SK-N-SH (cell line): ENCODE data around the gene PTBP2. TPM values are rescaled to one million over a fixed set of nuclear protein-coding genes. Genes with fewer than 3 reads are reported as not detected.

ENCODE experiments used
- CTCF ChIA-PET: fragments of 300-600, 350-600 bp; formaldehyde crosslinking; extraction: SDS; loops from one replicate; lab custom pipeline; 2021; lab: Yijun Ruan, JAX
- POLR2A ChIA-PET: fragments of 350-600 bp; sonication (Branson Sonifier 250); formaldehyde crosslinking; extraction: SDS; loops from one replicate; lab custom pipeline; 2020; ENCODE audit warnings: antibody characterized with exemption, inconsistent platforms; lab: Yijun Ruan, JAX
- DNase-seq: peaks from one replicate; pipeline ENCODE4 v3.0.0; 2012
- H2AFZ ChIP-seq: fragments of 200-600 bp; sonication (generic); 2 replicates; pipeline ENCODE4 v1.8.1; 2016; ENCODE audit warnings: antibody characterized with exemption, mild to moderate bottlenecking, low read depth
- H3F3A ChIP-seq: fragments of 200-600 bp; sonication (generic); replicated peaks from 2 replicates; pipeline ENCODE3; 2016; ENCODE audit warnings: antibody characterized with exemption, mild to moderate bottlenecking; ENCODE audit not compliant: insufficient read depth
- H3K27ac ChIP-seq, 2 experiments: fragments of 200-500 bp in 1 of 2; fragments of 200-600 bp in 1 of 2; sonication (Bioruptor generic) in 1 of 2; sonication (generic), shearing (Covaris generic) in 1 of 2; 2 replicates each; pipeline versions ENCODE4 v1.5.1 to v1.6.1; 2014 to 2016; ENCODE audit warnings: low read depth in 2 of 2, inconsistent platforms in 1 of 2, low read length in 1 of 2, mild to moderate bottlenecking in 1 of 2, mixed read lengths in 1 of 2
- H3K27me3 ChIP-seq: fragments of 200-600 bp; sonication (generic), shearing (Covaris generic); 2 replicates; pipeline ENCODE4 v1.6.1; 2016; ENCODE audit warnings: mixed run types; ENCODE audit not compliant: insufficient read depth
- H3K36me3 ChIP-seq, 2 experiments: fragments of 200-500 bp in 1 of 2; fragments of 200-600 bp in 1 of 2; sonication (Bioruptor generic) in 1 of 2; sonication (generic) in 1 of 2; replicated peaks in 1 of 2; 2 replicates each; pipeline versions ENCODE3 to v1.5.1; 2014 to 2016; ENCODE audit warnings: low read length in 1 of 2, mild to moderate bottlenecking in 1 of 2; ENCODE audit not compliant: insufficient read depth in 2 of 2, control insufficient read depth in 1 of 2
- H3K4me1 ChIP-seq, 2 experiments: fragments of 200-500 bp in 1 of 2; fragments of 200-600 bp in 1 of 2; sonication (Bioruptor generic) in 1 of 2; sonication (generic), shearing (Covaris generic) in 1 of 2; 2 replicates each; pipeline versions ENCODE4 v1.5.1 to v1.6.1; 2014 to 2016; ENCODE audit warnings: low read depth in 1 of 2, low read length in 1 of 2, mixed run types in 1 of 2; ENCODE audit not compliant: insufficient read depth in 2 of 2, control insufficient read depth in 1 of 2
- H3K4me2 ChIP-seq: fragments of 200-600 bp; sonication (generic), shearing (Covaris generic); 2 replicates; pipeline ENCODE4 v1.6.1; 2017; ENCODE audit warnings: mixed run types
- H3K4me3 ChIP-seq, 2 experiments: fragments of 200-500 bp in 1 of 2; fragments of 200-600 bp in 1 of 2; sonication (Bioruptor generic) in 1 of 2; sonication (generic), shearing (Covaris generic) in 1 of 2; 2 replicates each; pipeline versions ENCODE4 v1.5.1 to v1.8.1; 2014 to 2016; ENCODE audit warnings: low read depth in 2 of 2, inconsistent platforms in 1 of 2, low read length in 1 of 2, mild to moderate bottlenecking in 1 of 2, mixed read lengths in 1 of 2, moderate library complexity in 1 of 2
- H3K79me2 ChIP-seq: fragments of 200-600 bp; sonication (generic); 2 replicates; pipeline ENCODE4 v1.8.1; 2017; ENCODE audit warnings: mild to moderate bottlenecking; ENCODE audit not compliant: insufficient read depth
- H3K9ac ChIP-seq: fragments of 200-600 bp; sonication (generic); 2 replicates; pipeline ENCODE4 v1.6.1; 2017; ENCODE audit warnings: mixed run types
- H3K9me2 ChIP-seq: fragments of 200-600 bp; sonication (generic); 2 replicates; pipeline ENCODE4 v1.6.1; 2017; ENCODE audit warnings: mixed run types
- H3K9me3 ChIP-seq: fragments of 200-600 bp; sonication (generic); 2 replicates; pipeline ENCODE4 v1.6.1; 2017; ENCODE audit warnings: mixed run types, mild to moderate bottlenecking, moderate library complexity
- H4K20me1 ChIP-seq: fragments of 200-600 bp; sonication (generic); 2 replicates; pipeline ENCODE4 v1.6.1; 2017; ENCODE audit warnings: mild to moderate bottlenecking, mixed run types; ENCODE audit not compliant: insufficient read depth
- CHD2 ChIP-seq: fragments of 150-350 bp; IDR thresholded peaks from 2 replicates; pipeline ENCODE4 v1.6.1; 2018; ENCODE audit warnings: low read length; ENCODE audit not compliant: partially characterized antibody
- CTCF ChIP-seq: fragments of 200-600 bp; sonication (generic); IDR thresholded peaks from 2 replicates; pipeline ENCODE4 v1.6.1; 2017; ENCODE audit warnings: antibody characterized with exemption, mild to moderate bottlenecking, moderate library complexity
- EP300 ChIP-seq, 2 experiments: IDR thresholded peaks; 2 replicates each; pipeline versions ENCODE4 v1.4.0 to v1.6.1; 2012; ENCODE audit warnings: borderline replicate concordance in 1 of 2, low read depth in 1 of 2, low read length in 1 of 2
- EZH2phosphoT487 ChIP-seq: fragments of 200-600 bp; sonication (generic); IDR thresholded peaks from 2 replicates; pipeline ENCODE4 v1.6.1; 2017; ENCODE audit warnings: low read depth, mixed run types, mild to moderate bottlenecking, antibody characterized with exemption, moderate library complexity, borderline replicate concordance
- FOXJ3 ChIP-seq: sonication (generic); formaldehyde crosslinking; IDR thresholded peaks from 2 replicates; pipeline ENCODE4 v1.5.1; 2020; ENCODE audit warnings: mild to moderate bottlenecking, missing genetic modification reagents
- NRF1 ChIP-seq: IDR thresholded peaks from 2 replicates; pipeline ENCODE4 v1.6.1; 2012; ENCODE audit warnings: low read depth, mild to moderate bottlenecking, low read length
- PBX3 ChIP-seq: IDR thresholded peaks from 2 replicates; pipeline ENCODE4; 2012
- RAD21 ChIP-seq: IDR thresholded peaks from 2 replicates; pipeline ENCODE4 v1.6.1; 2012; ENCODE audit warnings: mild to moderate bottlenecking, low read length
- RFX5 ChIP-seq: IDR thresholded peaks from 2 replicates; pipeline ENCODE4 v1.6.1; 2012; ENCODE audit warnings: mild to moderate bottlenecking, improper control_type of control experiment, low read length
- RXRA ChIP-seq: IDR thresholded peaks from 2 replicates; pipeline ENCODE4 v1.4.0; 2012; ENCODE audit warnings: low read depth, mild to moderate bottlenecking, borderline replicate concordance
- TEAD4 ChIP-seq: IDR thresholded peaks from 2 replicates; pipeline ENCODE4 v1.4.0; 2012; ENCODE audit warnings: mild to moderate bottlenecking, borderline replicate concordance; ENCODE audit not compliant: insufficient read depth
- YY1 ChIP-seq: IDR thresholded peaks from 2 replicates; pipeline ENCODE4 v1.4.0; 2012; ENCODE audit warnings: low read depth, mild to moderate bottlenecking
- WGBS: methylation state at CpG from one replicate; pipeline ENCODE4 v1.1.6; 2017; ENCODE audit warnings: low lambda C conversion rate; 5-methylcytosine and 5-hydroxymethylcytosine counted together
- polyA plus RNA-seq, 3 experiments: library from polyadenylated mRNA; depleted of rRNA; stranded (reverse); fragments of >200 nt; gene quantifications; 2 replicates each; pipeline ENCODE4 v1.2.3, GENCODE V29; 2012
- TF ChIP-seq, protein P1 (sequence below): fragments of 150-350 bp; IDR thresholded peaks from 2 replicates; pipeline ENCODE4 v1.6.1; 2017; ENCODE audit warnings: antibody characterized with exemption, low read length, low read depth, borderline replicate concordance
- TF ChIP-seq, protein P2 (sequence below): IDR thresholded peaks from 2 replicates; pipeline ENCODE4 v1.4.0; 2012; ENCODE audit warnings: low read depth, borderline replicate concordance

Gene PTBP2
- polyA plus RNA-seq, 1 of the 3 experiments (the other 2 are of a cell fraction), result 7.3 TPM

GRCh38 chr1:96861836-96862235, 140.3 kb downstream of the PTBP2 start:
- no peak for TF ChIP-seq RAD21
- no peak for TF ChIP-seq CTCF
- TF ChIP-seq EP300 (IDR thresholded peaks at IDR 0.05; ENCODE audit: borderline replicate concordance in 1 of 2, low read depth in 1 of 2, low read length in 1 of 2), result no peak
- TF ChIP-seq FOXJ3 (CRISPR knock-in tag), result no peak
- TF ChIP-seq TEAD4, result no peak
- TF ChIP-seq EZH2phosphoT487, result no peak
- no peak for TF ChIP-seq CHD2
- no peak for TF ChIP-seq YY1
- no peak for TF ChIP-seq RXRA
- no peak for TF ChIP-seq NRF1
- no peak for TF ChIP-seq RFX5
- TF ChIP-seq PBX3, result no peak
- TF ChIP-seq, protein P1, sequence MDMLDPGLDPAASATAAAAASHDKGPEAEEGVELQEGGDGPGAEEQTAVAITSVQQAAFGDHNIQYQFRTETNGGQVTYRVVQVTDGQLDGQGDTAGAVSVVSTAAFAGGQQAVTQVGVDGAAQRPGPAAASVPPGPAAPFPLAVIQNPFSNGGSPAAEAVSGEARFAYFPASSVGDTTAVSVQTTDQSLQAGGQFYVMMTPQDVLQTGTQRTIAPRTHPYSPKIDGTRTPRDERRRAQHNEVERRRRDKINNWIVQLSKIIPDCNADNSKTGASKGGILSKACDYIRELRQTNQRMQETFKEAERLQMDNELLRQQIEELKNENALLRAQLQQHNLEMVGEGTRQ, result no peak
- TF ChIP-seq, protein P2, sequence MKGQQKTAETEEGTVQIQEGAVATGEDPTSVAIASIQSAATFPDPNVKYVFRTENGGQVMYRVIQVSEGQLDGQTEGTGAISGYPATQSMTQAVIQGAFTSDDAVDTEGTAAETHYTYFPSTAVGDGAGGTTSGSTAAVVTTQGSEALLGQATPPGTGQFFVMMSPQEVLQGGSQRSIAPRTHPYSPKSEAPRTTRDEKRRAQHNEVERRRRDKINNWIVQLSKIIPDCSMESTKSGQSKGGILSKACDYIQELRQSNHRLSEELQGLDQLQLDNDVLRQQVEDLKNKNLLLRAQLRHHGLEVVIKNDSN, result no peak
- Histone ChIP-seq H3K9me3 (no peaks in the 10 kb centered on the region), H3K79me2 (no peaks in the 10 kb centered on the region), H4K20me1 (no peaks in the 10 kb centered on the region), H3K4me3 (no peak overlapping the region), H3K27ac (no peak overlapping the region), H3K36me3 (no peaks in the 10 kb centered on the region), H3K4me1 (no peaks in the 10 kb centered on the region), H3K4me2 (no peak overlapping the region), H3K9me2 (no peaks in the 10 kb centered on the region), H2AFZ (no peak overlapping the region), H3K9ac (no peak overlapping the region), H3K27me3 (no peaks in the 10 kb centered on the region), H3F3A (no peaks in the 10 kb centered on the region)
- DNase-seq, result no peak
- POLR2A ChIA-PET, result no interaction called here
- WGBS, result 43% methylated on average over 2 of the region's 2 CpGs
- CTCF ChIA-PET, result no interaction called here
